LNCaP clone FGC (cell line): ENCODE results near the gene GDI2.
"Not testable (repeated sequence)": the region's sequence is repeated elsewhere in the genome, so short reads cannot be mapped to it uniquely, and the experiment has no call there.

ENCODE experiments used
- DNase-seq: peaks from one replicate; pipeline ENCODE4 v3.0.0-alpha.2; 2011; ENCODE audit warnings: low read depth
- H3K4me3 ChIP-seq: 2 replicates; pipeline ENCODE4 v1.5.1; 2011; ENCODE audit warnings: mild to moderate bottlenecking, low read depth, low read length, control low read depth
- CTCF ChIP-seq: IDR thresholded peaks from 2 replicates; pipeline ENCODE4 v1.5.1; 2012; ENCODE audit warnings: mild to moderate bottlenecking; ENCODE audit not compliant: control insufficient read depth, insufficient read depth; ENCODE audit errors: extremely low read depth

Gene GDI2

GRCh38 chr10:5827841-5828240, 14.6 kb upstream of the GDI2 start:
- H3K4me3 ChIP-seq, result no peak overlapping the region
- no peak for DNase-seq
- no peak for TF ChIP-seq CTCF

GRCh38 chr10:5826511-5826910, 13.3 kb upstream of the GDI2 start:
- DNase-seq, result not testable (repeated sequence)

GRCh38 chr10:5818894-5819293, 5.7 kb upstream of the GDI2 start:
- DNase-seq, result no peak
- TF ChIP-seq CTCF, result no peak
- no peak overlapping the region for H3K4me3 ChIP-seq

More at GRCh38 chr10:5826511-5826910, 13.3 kb upstream of the GDI2 start:
- not testable (repeated sequence) for H3K4me3 ChIP-seq

GRCh38 chr10:5818048-5818331, 4.8 kb upstream of the GDI2 start:
- H3K4me3 ChIP-seq, result no peak overlapping the region
- TF ChIP-seq CTCF, result no peak
- DNase-seq, result no peak

- no peak for DNase-seq
- no peak overlapping the region for H3K4me3 ChIP-seq
- TF ChIP-seq CTCF, result no peak
Measured at GRCh38 chr10:5817322-5818047, 4.3 kb upstream of the GDI2 start.

GRCh38 chr10:5816170-5816569, 2.9 kb upstream of the GDI2 start:
- H3K4me3 ChIP-seq, result no peak overlapping the region
- no peak for DNase-seq
- TF ChIP-seq CTCF, result no peak

GRCh38 chr10:5814110-5815107, 1.2 kb upstream of the GDI2 start:
- H3K4me3 ChIP-seq, result peak overlapping the region; percentile 80
- no peak for DNase-seq
- no peak for TF ChIP-seq CTCF
